Psoas muscle (tissue), 8 donors: ENCODE data around the gene RBM20. TPM values are rescaled to one million over a fixed set of nuclear protein-coding genes. Genes with fewer than 3 reads are reported as not detected.

Experiments used
- ATAC-seq, 4 donors: fragments of 200-7000 bp; cut with Tn5 transposase; one replicate each; pipeline ENCODE4 v1.9.1; 2020; ENCODE audit warnings: moderate library complexity in 3 of 4, mild to moderate bottlenecking in 2 of 4
- DNase-seq, 2 donors: peaks; one replicate each; pipeline ENCODE4 v3.0.0-alpha.2; 2020
- H3K27ac ChIP-seq: fragments of 200-600 bp; one replicate; pipeline ENCODE4 v1.8.0; 2022
- H3K27me3 ChIP-seq, 3 donors: fragments of 200-600 bp in 1 of 3; one replicate each; pipeline versions ENCODE4 v1.6.1 to v1.8.0; 2013 to 2022; ENCODE audit warnings: low read length in 2 of 3, mild to moderate bottlenecking in 2 of 3, moderate library complexity in 1 of 3; ENCODE audit not compliant: insufficient read depth in 3 of 3
- H3K36me3 ChIP-seq, 2 donors: fragments of 200-600 bp in 1 of 2; one replicate each; pipeline versions ENCODE4 v1.6.1 to v1.8.0; 2013 to 2022; ENCODE audit warnings: low read depth in 1 of 2, mild to moderate bottlenecking in 1 of 2, moderate library complexity in 1 of 2; ENCODE audit not compliant: insufficient read depth in 1 of 2
- H3K4me1 ChIP-seq: fragments of 200-600 bp; one replicate; pipeline ENCODE4 v1.8.0; 2022
- H3K4me3 ChIP-seq: fragments of 200-600 bp; one replicate; pipeline ENCODE4 v1.8.0; 2022; ENCODE audit warnings: mild to moderate bottlenecking
- H3K9me3 ChIP-seq: fragments of 200-600 bp; one replicate; pipeline ENCODE4 v1.8.0; 2022
- CTCF ChIP-seq: fragments of 200-600 bp; IDR thresholded peaks from one replicate; pipeline ENCODE4 v1.8.0; 2022; ENCODE audit warnings: antibody characterized with exemption
- WGBS, 3 donors: extraction: QIAGEN DNeasy Blood & Tissue Kit; methylation state at CpG; one replicate each; pipeline versions ENCODE4 v1.1.6 to v1.1.7; 2013; 5-methylcytosine and 5-hydroxymethylcytosine counted together
- intact Hi-C, 2 donors: fragments of 100-400 bp; cut with DNase I; formaldehyde crosslinking; loops; one replicate each; pipeline versions ENCODE4 v1.11.0 to v1.14.2; 2022
- polyA plus RNA-seq, 3 donors: library from polyadenylated mRNA; stranded (reverse); fragments of 200-250 nt; gene quantifications; one replicate each; pipeline ENCODE4 v1.2.3, GENCODE V29; 2013
- total RNA-seq, 4 donors: library from RNA; stranded (reverse); fragmentation: NEBNext Ultra II Directional in 2 of 4; extraction: Animal tissue kit (Norgen Biotek cat#: 25700) in 2 of 4; gene quantifications; one replicate each; pipeline versions ENCODE4 v1.2.1 to v1.2.4, GENCODE V29; 2021 to 2023
- donor health status: healthy with polysubstance abuse.
- donor health status: DM: no; HTN: no; CAD: no; lungs with moderate emphysema.
- donor health status: Bipolar disorder and iron deficiency.
- donor health status: healthy.
- donor health status: DM: yes; HTN: yes; CAD: no.
- donor health status: DM: no; HTN: no; CAD: no.
- donor health status: DM: no; HTN: no; CAD: no.
- donor health status: DM: yes; HTN: yes; CAD: no.

Gene RBM20
- total and polyA plus RNA-seq, 7 donors: 1.6 to 48.8 (median 14.2) TPM

GRCh38 chr10:110817614-110818013, 173.5 kb downstream of the RBM20 start:
- no peak for TF ChIP-seq CTCF
- peaks cover 53% of the 10 kb centered on the region for H3K4me1 ChIP-seq
- 79 to 84% (median 81%) methylated on average over 4 of the region's 4 CpGs for WGBS, 3 donors
- ATAC-seq: no peak
- intact Hi-C loops: no loop called here
- no peaks in the 10 kb centered on the region for H3K27me3 ChIP-seq
- no peaks in the 10 kb centered on the region for H3K9me3 ChIP-seq
- no peak for DNase-seq
- peak overlapping the region; percentile 82 for H3K27ac ChIP-seq
- no peak overlapping the region for H3K4me3 ChIP-seq
- H3K36me3 ChIP-seq: peaks cover 0 to 32% of the 10 kb centered on the region in 2 donors

- TF ChIP-seq CTCF: no peak
- DNase-seq: no peak
- Histone ChIP-seq H3K4me3 (no peak overlapping the region), H3K27me3 (no peaks in the 10 kb centered on the region), H3K36me3 (peaks cover 0 to 25% of the 10 kb centered on the region in 2 donors), H3K4me1 (peaks cover 59% of the 10 kb centered on the region), H3K27ac (peak overlapping the region; percentile 82), H3K9me3 (no peaks in the 10 kb centered on the region)
- intact Hi-C loops: no loop called here
- 46 to 57% (median 47%) methylated on average over 8 of the region's 8 CpGs for WGBS, 3 donors
- ATAC-seq: peak in 2 of 4 donors; percentile 20 to 36
These were observed 174.4 kb downstream of the RBM20 start for GRCh38 chr10:110818311-110819256.

GRCh38 chr10:110820321-110820814, 176.2 kb downstream of the RBM20 start:
- ATAC-seq (peak; percentile 79 to 85 (median 82)), DNase-seq (peak; percentile 40 to 81)
- 8 to 11% (median 10%) methylated on average over 8 of the region's 8 CpGs for WGBS, 3 donors
- Histone ChIP-seq H3K36me3 (peaks cover 0 to 24% of the 10 kb centered on the region in 2 donors), H3K9me3 (no peaks in the 10 kb centered on the region), H3K27me3 (no peaks in the 10 kb centered on the region), H3K4me3 (no peak overlapping the region), H3K4me1 (peaks cover 71% of the 10 kb centered on the region), H3K27ac (peak overlapping the region; percentile 82)
- intact Hi-C loops: loop anchor here in 1 of 2 donors (5.0 kb wide), 2 partner anchors 43 to 52 kb away; partner anchors contain the start of gene PDCD4
- no peak for TF ChIP-seq CTCF

- peaks cover 71% of the 10 kb centered on the region for H3K4me1 ChIP-seq
- ATAC-seq (peak; percentile 73 to 84 (median 78)), DNase-seq (peak; percentile 54 to 88)
- peak overlapping the region; percentile 82 for H3K27ac ChIP-seq
- TF ChIP-seq CTCF: no peak
- intact Hi-C loops: loop anchor here in 1 of 2 donors (5.0 kb wide), 2 partner anchors 44 to 51 kb away; partner anchors contain the start of gene PDCD4
- no peaks in the 10 kb centered on the region for H3K27me3 ChIP-seq
- 12 to 25% (median 23%) methylated on average over 7 of the region's 7 CpGs for WGBS, 3 donors
- H3K4me3 ChIP-seq: peak overlapping the region; percentile 4
- H3K36me3 ChIP-seq: peaks cover 0 to 26% of the 10 kb centered on the region in 2 donors
- H3K9me3 ChIP-seq: no peaks in the 10 kb centered on the region
These were observed 177.4 kb downstream of the RBM20 start for GRCh38 chr10:110821508-110821907.
